ENCODE results near the gene CPD. TPM values are rescaled to one million over a fixed set of nuclear protein-coding genes. Genes with fewer than 3 reads are reported as not detected.

The CPD gene
- total and polyA plus RNA-seq, 2 of the 13 experiments (the other 11 are each of a cell fraction or from before 2014, with no cell fraction given), result 46.1 to 72.3 TPM

- TF ChIP-seq ZNF318 (CRISPR knock-in tag; IDR thresholded peaks at IDR 0.05) (no peak), ZNF776 (CRISPR knock-in tag; IDR thresholded peaks at IDR 0.05) (peak; percentile 51; the same call in 1 of the 2 replicates)
Measured at GRCh38 chr17:30378825-30379302, at the start of gene CPD (continued).

GRCh38 chr17:30332057-30332542, 46.6 kb upstream of the CPD start:
- ATAC-seq, result peak; percentile 15; the same call in 1 of the 3 replicates
- in situ Hi-C loops (cut with HindIII; ENCODE audit: extremely low pct_ligation_motif_present, low pct_unique_long_range_greater_than_20kb), result loop anchor here (5.0 kb wide), 1 partner anchor 205 kb away; no protein-coding TSS in a partner anchor
- no peak overlapping the region for H2AFZ ChIP-seq (ENCODE audit: low read length)
- TF ChIP-seq NFE2L2 (IDR thresholded peaks at IDR 0.05; ENCODE audit: low read length) (no peak), USF2 (IDR thresholded peaks at IDR 0.05; ENCODE audit: low read depth, low read length) (no peak), USF2 (CRISPR knock-in tag; IDR thresholded peaks at IDR 0.05; ENCODE audit: borderline replicate concordance) (no peak), SMYD3 (CRISPR knock-in tag; IDR thresholded peaks at IDR 0.05) (no peak), GABPB1 (CRISPR knock-in tag; IDR thresholded peaks at IDR 0.05) (no peak), ZNF281 (CRISPR knock-in tag; IDR thresholded peaks at IDR 0.05; ENCODE audit: borderline replicate concordance) (no peak), RBFOX2 (IDR thresholded peaks at IDR 0.05; ENCODE audit: low read depth, low read length) (no peak), GATAD2A (CRISPR knock-in tag; IDR thresholded peaks at IDR 0.05) (peak; percentile 65)

More at GRCh38 chr17:30332057-30332542, 46.6 kb upstream of the CPD start:
- FAIRE-seq (no peak), DNase-seq (ENCODE audit: low spot score) (peak; percentile 88)
- no peaks in the 10 kb centered on the region for H3K27me3 ChIP-seq (ENCODE audit: control insufficient read depth in 1 of 2, insufficient read depth in 2 of 2, low read length in 2 of 2)
- peak overlapping the region; percentile 46 for H3K4me2 ChIP-seq (ENCODE audit: low read depth, low read length)
- ChIA-PET POLR2A (interaction anchor here (0.9 to 1.0 kb wide), 2 partner anchors 11 to 13 kb away, joined by 5 read pairs; no protein-coding TSS in a partner anchor), CTCF (ENCODE audit: low intra/inter-chr PET ratio, low total read pairs) (no interaction called here)
- H3K79me2 ChIP-seq (ENCODE audit: insufficient read depth, low read length), result no peaks in the 10 kb centered on the region
- peak overlapping the region; percentile 38 for H3K27ac ChIP-seq (ENCODE audit: extremely low read length, insufficient read depth, low read length)
- WGBS (ENCODE audit: low lambda C conversion rate), result 19% methylated on average over 4 of the region's 4 CpGs
- H3K4me3 ChIP-seq (replicated peaks in 1 of 3; ENCODE audit: insufficient read depth in 1 of 3, low read depth in 2 of 3, low read length in 3 of 3), result no peak overlapping the region
- BruUV-seq (replicated peaks), result no TSS peak
- no peaks in the 10 kb centered on the region for H3K9me3 ChIP-seq (ENCODE audit: low read length)
- H3K36me3 ChIP-seq (replicated peaks in 1 of 2; ENCODE audit: control insufficient read depth in 1 of 2, insufficient read depth in 2 of 2, low read length in 2 of 2), result no peaks in the 10 kb centered on the region
- H4K20me1 ChIP-seq (ENCODE audit: insufficient read depth, low read length), result no peaks in the 10 kb centered on the region
- peaks cover 46% of the 10 kb centered on the region for H3K4me1 ChIP-seq (ENCODE audit: insufficient read depth, low read length)
- no peak overlapping the region for H3K9ac ChIP-seq (ENCODE audit: insufficient read depth, low read depth, low read length)
- intact Hi-C loops (cut with micrococcal nuclease; ENCODE audit: unreplicated experiment), result no loop called here
